ENCODE data around the gene PRXL2A. TPM values are rescaled to one million over a fixed set of nuclear protein-coding genes. Genes with fewer than 3 reads are reported as not detected.
A peak's percentile ranks its signal among the peaks of the same experiment; 100 is the strongest.

Gene PRXL2A
- total and polyA plus RNA-seq, 4 donors = 69.7 to 161 (median 137) TPM

- peaks cover 1% of the 10 kb centered on the region for H3K27me3 ChIP-seq (ENCODE audit: control insufficient read depth, insufficient read depth, low read length)
- no peak overlapping the region for H3K27ac ChIP-seq (ENCODE audit: low read depth, low read length)
- H3K36me3 ChIP-seq (ENCODE audit: control insufficient read depth, insufficient read depth, low read length) = no peaks in the 10 kb centered on the region
- H3K4me1 ChIP-seq (ENCODE audit: control insufficient read depth, insufficient read depth, low read length) = peaks cover 26% of the 10 kb centered on the region
- WGBS (ENCODE audit: insufficient coverage) = 100% methylated on average over 1 of the region's 1 CpG
- H3K4me3 ChIP-seq (ENCODE audit: low read depth, low read length) = no peak overlapping the region
- no peak for DNase-seq (ENCODE audit: low read depth in 4 of 6, low spot score in 6 of 6)
- no peaks in the 10 kb centered on the region for H3K9me3 ChIP-seq (ENCODE audit: control insufficient read depth, insufficient read depth, low read length)
Measured at GRCh38 chr10:80451132-80451531, 42.8 kb downstream of the PRXL2A start.

GRCh38 chr10:80452069-80452468 is 43.7 kb downstream of the PRXL2A start:
- Histone ChIP-seq H3K36me3 (ENCODE audit: control insufficient read depth, insufficient read depth, low read length) (no peaks in the 10 kb centered on the region), H3K27ac (ENCODE audit: low read depth, low read length) (no peak overlapping the region), H3K4me1 (ENCODE audit: control insufficient read depth, insufficient read depth, low read length) (peaks cover 31% of the 10 kb centered on the region), H3K9me3 (ENCODE audit: control insufficient read depth, insufficient read depth, low read length) (no peaks in the 10 kb centered on the region), H3K4me3 (ENCODE audit: low read depth, low read length) (no peak overlapping the region), H3K27me3 (ENCODE audit: control insufficient read depth, insufficient read depth, low read length) (no peaks in the 10 kb centered on the region)
- DNase-seq (ENCODE audit: low read depth in 4 of 6, low spot score in 6 of 6) = no peak

GRCh38 chr10:80452640-80453039 is 44.3 kb downstream of the PRXL2A start:
- peaks cover 31% of the 10 kb centered on the region for H3K4me1 ChIP-seq (ENCODE audit: control insufficient read depth, insufficient read depth, low read length)
- WGBS (ENCODE audit: insufficient coverage) = no CpG with 5 or more reads among the region's 4 CpGs
- no peak overlapping the region for H3K4me3 ChIP-seq (ENCODE audit: low read depth, low read length)
- no peak overlapping the region for H3K27ac ChIP-seq (ENCODE audit: low read depth, low read length)
- H3K36me3 ChIP-seq (ENCODE audit: control insufficient read depth, insufficient read depth, low read length) = no peaks in the 10 kb centered on the region
- no peaks in the 10 kb centered on the region for H3K9me3 ChIP-seq (ENCODE audit: control insufficient read depth, insufficient read depth, low read length)
- no peaks in the 10 kb centered on the region for H3K27me3 ChIP-seq (ENCODE audit: control insufficient read depth, insufficient read depth, low read length)
- DNase-seq (ENCODE audit: low read depth in 4 of 6, low spot score in 6 of 6) = peak in 1 of 6 donors; percentile 55

- peak overlapping the region; percentile 86 for H3K27ac ChIP-seq (ENCODE audit: low read depth, low read length)
- H3K4me3 ChIP-seq (ENCODE audit: low read depth, low read length) = peak overlapping the region; percentile 51
- 7% methylated on average over 16 of the region's 23 CpGs for WGBS (ENCODE audit: insufficient coverage)
- H3K9me3 ChIP-seq (ENCODE audit: control insufficient read depth, insufficient read depth, low read length) = no peaks in the 10 kb centered on the region
- H3K4me1 ChIP-seq (ENCODE audit: control insufficient read depth, insufficient read depth, low read length) = peaks cover 35% of the 10 kb centered on the region
- no peaks in the 10 kb centered on the region for H3K27me3 ChIP-seq (ENCODE audit: control insufficient read depth, insufficient read depth, low read length)
- DNase-seq (ENCODE audit: low read depth in 4 of 6, low spot score in 6 of 6) = no peak
- no peaks in the 10 kb centered on the region for H3K36me3 ChIP-seq (ENCODE audit: control insufficient read depth, insufficient read depth, low read length)
Measured at GRCh38 chr10:80453056-80453841, 44.9 kb downstream of the PRXL2A start.

DNA sequence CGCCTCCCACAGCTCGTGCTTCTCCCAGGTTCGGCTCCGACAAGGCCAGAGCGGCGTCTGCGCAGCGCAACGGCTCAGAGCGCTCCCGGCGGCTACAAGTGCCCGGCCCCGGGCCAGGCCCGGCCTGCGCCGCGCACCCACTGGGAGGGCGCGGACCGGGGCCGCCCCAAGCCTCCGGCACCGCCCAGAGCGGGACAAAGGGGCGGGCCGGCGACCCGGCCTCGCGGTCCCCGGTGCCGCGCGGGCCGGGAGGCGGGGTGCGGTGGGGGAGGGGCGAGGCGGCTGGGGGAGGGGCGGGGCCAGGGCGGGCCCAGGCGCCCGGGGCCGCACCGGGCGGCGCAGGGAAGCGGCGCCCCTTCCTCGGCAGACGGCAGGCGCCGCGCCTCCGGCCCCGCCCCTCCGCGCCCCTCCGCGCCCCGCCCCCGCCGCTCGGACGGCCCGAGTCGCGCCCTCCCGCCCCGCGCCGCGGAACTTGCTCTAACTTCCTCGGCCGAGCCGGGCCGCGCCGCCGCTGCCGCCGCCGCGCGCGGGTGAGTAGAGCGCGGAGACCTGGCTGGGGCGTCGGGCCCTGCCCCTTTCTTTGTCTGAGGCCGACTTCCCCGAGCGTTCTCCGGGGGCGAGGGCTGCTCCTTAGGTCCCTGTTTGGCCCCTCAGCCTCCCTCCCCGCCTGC is 45.6 kb downstream of the PRXL2A start, which contains the start of gene TSPAN14:
TSPAN14 (plus strand) TSS at position 469 of the 671 bp plus-strand sequence. CDS start 34,924 bp downstream, outside the sequence.
- H3K27ac ChIP-seq (ENCODE audit: low read depth, low read length) = peak within 1 kb of the TSS; percentile 86
- peak in 3 of 6 donors; percentile 61 to 90 (median 88) for DNase-seq (ENCODE audit: low read depth in 4 of 6, low spot score in 6 of 6)
- no peaks in the 10 kb centered on the region for H3K27me3 ChIP-seq (ENCODE audit: control insufficient read depth, insufficient read depth, low read length)
- H3K9me3 ChIP-seq (ENCODE audit: control insufficient read depth, insufficient read depth, low read length) = no peaks in the 10 kb centered on the region
- H3K4me1 ChIP-seq (ENCODE audit: control insufficient read depth, insufficient read depth, low read length) = peaks cover 42% of the 10 kb centered on the region
- WGBS (ENCODE audit: insufficient coverage) = under 1% methylated on average over 74 of the region's 97 CpGs
- H3K36me3 ChIP-seq (ENCODE audit: control insufficient read depth, insufficient read depth, low read length) = no peaks in the 10 kb centered on the region
- H3K4me3 ChIP-seq (ENCODE audit: low read depth, low read length) = peak within 1 kb of the TSS; percentile 76

GRCh38 chr10:80454513-80455460 is 46.4 kb downstream of the PRXL2A start:
- no peaks in the 10 kb centered on the region for H3K27me3 ChIP-seq (ENCODE audit: control insufficient read depth, insufficient read depth, low read length)
- H3K27ac ChIP-seq (ENCODE audit: low read depth, low read length) = peak overlapping the region; percentile 82
- no peaks in the 10 kb centered on the region for H3K36me3 ChIP-seq (ENCODE audit: control insufficient read depth, insufficient read depth, low read length)
- H3K9me3 ChIP-seq (ENCODE audit: control insufficient read depth, insufficient read depth, low read length) = no peaks in the 10 kb centered on the region
- H3K4me1 ChIP-seq (ENCODE audit: control insufficient read depth, insufficient read depth, low read length) = peaks cover 50% of the 10 kb centered on the region
- peak overlapping the region; percentile 76 for H3K4me3 ChIP-seq (ENCODE audit: low read depth, low read length)
- under 1% methylated on average over 76 of the region's 81 CpGs for WGBS (ENCODE audit: insufficient coverage)
- DNase-seq (ENCODE audit: low read depth in 4 of 6, low spot score in 6 of 6) = peak in 2 of 6 donors; percentile 55 to 56

DNA sequence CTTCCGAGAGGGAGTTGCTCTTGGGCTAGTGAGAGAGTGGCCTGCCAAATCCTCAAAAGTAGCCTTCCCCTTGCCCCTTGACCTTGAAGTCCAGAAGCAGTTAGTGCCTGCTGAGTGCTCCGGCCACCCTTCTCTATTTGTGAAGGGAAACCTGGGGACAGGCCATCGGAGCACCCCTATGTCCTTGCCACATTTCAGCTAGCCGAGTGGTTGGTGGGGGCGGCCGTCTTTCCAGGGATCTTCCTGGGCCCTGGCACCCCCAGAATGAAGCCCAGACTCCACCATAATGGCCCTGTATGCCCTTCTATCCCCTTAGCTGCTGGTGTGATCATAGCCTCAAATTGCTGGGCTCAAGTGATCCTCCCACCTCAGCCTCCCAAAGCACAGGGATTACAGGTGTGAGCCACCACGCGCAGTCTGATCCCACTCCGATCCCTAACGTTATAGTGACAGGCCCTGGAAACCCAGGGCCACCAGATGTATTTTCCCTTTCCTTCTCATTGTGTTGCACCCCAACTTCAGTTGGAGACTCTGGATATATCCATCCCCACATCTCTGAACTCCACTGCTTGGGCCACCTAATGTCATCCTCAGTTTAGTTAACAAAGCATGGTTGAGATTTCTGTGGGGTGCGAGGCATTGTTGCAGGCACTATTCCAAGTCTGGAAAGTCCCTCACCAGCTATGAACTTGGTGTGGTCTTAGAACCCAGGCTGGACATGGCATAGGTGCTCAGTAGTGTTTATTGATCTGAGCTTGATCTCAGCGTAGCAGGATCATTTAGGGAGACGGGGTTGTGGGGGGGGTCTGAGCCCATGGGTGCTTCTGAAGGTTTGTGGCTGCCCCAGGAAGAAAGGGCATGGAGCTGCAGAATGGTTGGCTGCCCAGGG is 47.4 kb downstream of the PRXL2A start:
- Histone ChIP-seq H3K27ac (ENCODE audit: low read depth, low read length) (peak overlapping the region; percentile 65), H3K27me3 (ENCODE audit: control insufficient read depth, insufficient read depth, low read length) (no peaks in the 10 kb centered on the region), H3K9me3 (ENCODE audit: control insufficient read depth, insufficient read depth, low read length) (no peaks in the 10 kb centered on the region), H3K4me1 (ENCODE audit: control insufficient read depth, insufficient read depth, low read length) (peaks cover 54% of the 10 kb centered on the region), H3K36me3 (ENCODE audit: control insufficient read depth, insufficient read depth, low read length) (no peaks in the 10 kb centered on the region), H3K4me3 (ENCODE audit: low read depth, low read length) (peak overlapping the region; percentile 76)
- 70% methylated on average over 12 of the region's 13 CpGs for WGBS (ENCODE audit: insufficient coverage)
- DNase-seq (ENCODE audit: low read depth in 4 of 6, low spot score in 6 of 6) = no peak

DNA sequence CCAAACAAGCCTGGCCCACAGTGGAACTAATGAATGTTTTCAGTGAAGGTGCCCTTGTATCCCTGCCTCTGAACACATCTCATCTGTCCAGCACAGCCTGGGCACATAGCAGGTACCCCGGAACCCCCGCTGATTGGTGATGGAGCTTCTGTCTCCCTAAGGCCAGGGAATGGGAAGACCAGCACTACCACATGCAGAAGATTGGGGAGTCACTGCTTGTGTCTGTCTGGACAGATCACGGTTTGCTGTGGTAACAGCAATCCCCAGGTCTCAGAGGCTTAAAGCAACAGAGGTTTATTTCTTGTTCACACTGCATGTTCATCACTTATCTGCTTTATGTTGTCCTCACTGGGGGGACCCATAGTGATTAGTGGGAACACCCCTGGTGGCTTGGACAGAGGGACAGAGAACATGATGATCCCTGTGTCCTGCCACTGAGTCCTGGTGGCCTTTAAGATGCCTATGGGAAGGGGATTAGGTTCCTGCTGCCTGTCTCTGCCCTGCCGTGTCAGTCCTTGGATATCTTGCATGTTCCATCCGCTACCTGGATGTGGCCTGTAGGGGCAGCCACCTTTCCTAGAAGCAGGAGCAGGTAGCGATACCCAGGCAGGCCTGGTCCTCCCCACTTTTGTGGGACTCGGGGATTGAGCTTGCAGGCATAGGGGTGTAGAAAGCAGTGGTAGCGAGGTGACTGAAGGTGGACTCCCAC is 49.4 kb downstream of the PRXL2A start:
- H3K27ac ChIP-seq (ENCODE audit: low read depth, low read length) = no peak overlapping the region
- 92% methylated on average over 5 of the region's 8 CpGs for WGBS (ENCODE audit: insufficient coverage)

More for the DNA sequence above, 49.4 kb downstream of the PRXL2A start:
- no peak overlapping the region for H3K4me3 ChIP-seq (ENCODE audit: low read depth, low read length)
- no peak for DNase-seq (ENCODE audit: low read depth in 4 of 6, low spot score in 6 of 6)
- H3K9me3 ChIP-seq (ENCODE audit: control insufficient read depth, insufficient read depth, low read length) = no peaks in the 10 kb centered on the region
- peaks cover 66% of the 10 kb centered on the region for H3K4me1 ChIP-seq (ENCODE audit: control insufficient read depth, insufficient read depth, low read length)
- no peaks in the 10 kb centered on the region for H3K27me3 ChIP-seq (ENCODE audit: control insufficient read depth, insufficient read depth, low read length)
- H3K36me3 ChIP-seq (ENCODE audit: control insufficient read depth, insufficient read depth, low read length) = no peaks in the 10 kb centered on the region

Data from spinal cord (tissue), 10 donors.